Activated T-cell treated with anti-CD3 and anti-CD28 coated beads, Interleukin-2, amount 50 U/mL, for 72 hours (primary cell): Measurements from ENCODE around the gene BCO1. TPM values are rescaled to one million over a fixed set of nuclear protein-coding genes. Genes with fewer than 3 reads are reported as not detected.

Experiments used
- ATAC-seq, 2 donors: fragments of 150-1000 bp; cut with Tn5 transposase; replicated peaks in 1 of 2; 2 replicates each; pipeline ENCODE4 v1.10.0; 2021; ENCODE audit warnings: moderate library complexity in 2 of 2, mild to moderate bottlenecking in 1 of 2
- DNase-seq, 2 donors: peaks; one replicate each; pipeline ENCODE4 v3.0.0; 2021 to 2022; ENCODE audit warnings: mixed read lengths in 1 of 2
- H3K27ac Mint-ChIP-seq: one replicate; pipeline ENCODE4 v1.8.0; 2022; ENCODE audit warnings: mild to moderate bottlenecking, moderate library complexity, mixed read lengths
- H3K27me3 Mint-ChIP-seq: one replicate; pipeline ENCODE4 v1.8.0; 2022; ENCODE audit warnings: low read depth, mixed read lengths
- H3K36me3 Mint-ChIP-seq, 2 donors: one replicate each; pipeline ENCODE4 v1.8.0; 2022; ENCODE audit warnings: mixed read lengths in 2 of 2, mild to moderate bottlenecking in 1 of 2; ENCODE audit not compliant: insufficient read depth in 2 of 2
- H3K4me1 Mint-ChIP-seq: one replicate; pipeline ENCODE4 v1.8.0; 2022; ENCODE audit warnings: low read depth, mixed read lengths
- H3K4me3 Mint-ChIP-seq, 2 donors: one replicate each; pipeline ENCODE4 v1.8.0; 2022; ENCODE audit warnings: mild to moderate bottlenecking in 2 of 2, mixed read lengths in 2 of 2, moderate library complexity in 2 of 2
- H3K9me3 Mint-ChIP-seq, 2 donors: one replicate each; pipeline ENCODE4 v1.8.0; 2022; ENCODE audit warnings: mixed read lengths in 2 of 2
- total RNA-seq, 2 donors: library from RNA; stranded (reverse); gene quantifications; one replicate each; pipeline ENCODE4 v1.2.3, GENCODE V29; 2022

Gene BCO1
- total RNA-seq, 2 donors from 2014 or later = not detected

DNA sequence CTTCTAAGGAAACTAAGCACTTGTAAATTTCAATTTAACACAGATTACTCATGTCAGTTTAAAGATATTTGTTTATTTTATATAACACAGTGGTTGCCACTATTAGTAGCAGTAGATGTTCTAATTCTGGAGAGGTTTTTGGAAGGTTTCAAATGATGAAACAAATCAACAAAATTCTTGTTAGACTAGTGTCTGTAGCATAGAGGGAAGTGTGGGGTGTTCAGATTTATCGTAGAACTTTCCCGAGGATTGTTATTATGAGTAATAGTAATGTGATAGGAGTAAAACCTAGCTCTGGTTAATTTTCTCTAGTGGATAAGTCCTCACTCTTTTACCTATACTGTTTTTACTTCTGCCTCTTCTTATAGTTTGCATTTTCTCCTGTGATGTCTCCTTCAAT is 82.5 kb downstream of the BCO1 start:
- peaks cover 2 to 4% of the 10 kb centered on the region in 2 donors for H3K36me3 Mint-ChIP-seq
- DNase-seq (no peak), ATAC-seq (no peak)
- H3K27me3 Mint-ChIP-seq = no peaks in the 10 kb centered on the region
- H3K9me3 Mint-ChIP-seq = no peaks in the 10 kb centered on the region
- peaks cover 67% of the 10 kb centered on the region for H3K4me1 Mint-ChIP-seq
- H3K4me3 Mint-ChIP-seq = no peak overlapping the region
- peak overlapping the region; percentile 29 for H3K27ac Mint-ChIP-seq

DNA sequence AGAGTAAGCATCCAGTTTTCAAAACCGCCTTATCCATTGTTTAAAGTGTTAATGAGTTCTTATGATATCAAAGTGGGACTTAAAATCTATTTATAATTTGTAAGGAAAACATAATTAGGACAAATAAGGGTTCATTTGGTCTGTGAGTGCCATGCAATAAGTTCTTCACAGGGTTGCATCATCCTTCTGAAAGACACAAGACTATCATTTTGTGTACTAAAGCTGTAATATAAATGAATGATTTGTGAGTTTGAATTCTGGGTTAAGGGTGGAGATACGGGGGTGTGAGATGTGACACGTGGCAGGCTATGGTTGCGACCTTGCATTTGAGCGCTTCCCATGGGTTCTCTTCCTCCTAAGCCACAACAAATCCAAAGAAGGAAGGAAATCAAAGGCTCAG is 83.0 kb downstream of the BCO1 start:
- Mint-ChIP-seq H3K9me3 (no peaks in the 10 kb centered on the region), H3K4me1 (peaks cover 65% of the 10 kb centered on the region), H3K4me3 (no peak overlapping the region), H3K36me3 (peaks cover 2 to 4% of the 10 kb centered on the region in 2 donors), H3K27me3 (no peaks in the 10 kb centered on the region), H3K27ac (peak overlapping the region; percentile 29)
- DNase-seq (no peak), ATAC-seq (peak in 1 of 2 donors; percentile 28)

DNA sequence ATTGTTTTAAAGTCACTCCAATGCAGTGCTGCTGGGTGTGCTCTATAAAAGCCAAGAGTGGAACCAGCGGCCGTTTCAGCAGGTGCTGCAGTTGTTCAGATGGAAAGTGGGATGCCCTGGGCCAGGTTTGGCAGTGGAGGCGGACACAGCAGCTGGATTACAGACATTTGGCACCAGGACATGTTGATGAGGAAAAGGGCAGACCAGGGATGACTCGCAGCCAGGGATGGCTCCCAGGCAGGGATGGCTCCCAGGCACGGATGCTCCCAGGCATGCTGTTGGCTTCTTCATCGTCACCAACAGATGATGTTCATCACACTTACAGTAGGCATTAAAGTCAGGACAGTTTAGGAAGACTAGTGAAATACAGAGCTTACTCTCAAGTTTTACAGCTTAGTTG is 86.3 kb downstream of the BCO1 start:
- Mint-ChIP-seq H3K4me1 (peaks cover 34% of the 10 kb centered on the region), H3K27ac (no peak overlapping the region), H3K36me3 (peaks cover 2 to 4% of the 10 kb centered on the region in 2 donors), H3K9me3 (no peaks in the 10 kb centered on the region), H3K4me3 (no peak overlapping the region), H3K27me3 (no peaks in the 10 kb centered on the region)
- ATAC-seq (no peak), DNase-seq (no peak)

DNA sequence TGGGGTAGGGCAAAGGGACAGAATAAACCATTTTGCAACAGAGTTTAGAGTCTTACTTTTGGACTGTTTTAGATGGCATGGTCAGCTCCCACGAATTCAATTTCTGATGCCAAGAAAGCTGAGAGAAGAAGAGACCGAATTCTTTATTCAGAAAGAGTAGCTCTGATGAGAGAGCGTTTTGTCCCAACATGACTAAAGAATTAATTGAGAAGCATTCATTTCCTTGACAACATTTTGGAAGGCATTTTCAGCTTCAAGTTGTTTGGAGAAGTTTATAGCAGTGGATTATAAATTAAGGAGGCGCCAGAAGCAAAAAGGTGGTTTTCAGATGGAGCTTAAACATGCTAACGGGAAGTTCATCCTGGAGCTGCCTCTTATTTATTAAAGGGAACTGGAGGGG is 88.5 kb downstream of the BCO1 start:
- H3K27me3 Mint-ChIP-seq = no peaks in the 10 kb centered on the region
- H3K27ac Mint-ChIP-seq = no peak overlapping the region
- no peak overlapping the region for H3K4me3 Mint-ChIP-seq

DNA sequence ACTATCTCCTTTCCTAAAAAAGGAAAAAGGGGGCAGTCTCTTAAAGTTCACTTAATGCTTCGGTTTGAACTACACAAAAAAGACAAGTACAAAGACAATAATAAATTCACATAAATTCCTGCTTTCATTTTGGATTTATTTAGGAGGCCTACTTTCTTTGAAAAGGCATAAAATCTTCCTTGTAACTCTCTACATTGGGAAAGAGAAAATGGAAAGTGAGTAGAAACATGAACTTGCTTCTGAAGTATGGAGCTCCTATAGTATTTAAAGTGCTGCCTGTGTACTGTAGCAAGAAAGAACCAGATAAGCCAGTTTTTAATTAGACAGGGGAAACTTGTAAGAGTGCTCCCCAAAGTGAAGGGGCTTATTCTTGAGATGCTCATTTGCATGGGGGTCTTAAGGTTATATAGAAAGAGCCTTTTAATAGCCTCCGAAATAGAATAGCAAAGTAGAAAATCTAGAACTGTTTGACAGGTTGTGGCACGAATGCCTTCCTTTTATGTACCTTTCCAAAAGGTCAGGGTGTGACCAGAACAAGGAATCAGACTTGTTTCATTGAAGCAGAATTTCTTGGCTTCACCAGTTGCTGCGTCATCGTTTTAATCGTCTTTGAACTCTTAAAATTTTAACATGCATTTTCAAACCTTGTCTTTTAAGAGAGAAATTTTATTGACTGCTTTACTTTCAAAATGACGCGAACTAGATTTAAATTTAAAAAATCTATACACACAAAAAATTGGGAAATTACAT is 89.1 kb downstream of the BCO1 start:
- peaks cover 10% of the 10 kb centered on the region for H3K4me1 Mint-ChIP-seq
- peaks cover 2 to 8% of the 10 kb centered on the region in 2 donors for H3K36me3 Mint-ChIP-seq
- DNase-seq (no peak), ATAC-seq (no peak)
- H3K4me3 Mint-ChIP-seq = no peak overlapping the region
- no peaks in the 10 kb centered on the region for H3K27me3 Mint-ChIP-seq
- no peaks in the 10 kb centered on the region for H3K9me3 Mint-ChIP-seq
- H3K27ac Mint-ChIP-seq = no peak overlapping the region

More for the DNA sequence above, 88.5 kb downstream of the BCO1 start:
- ATAC-seq (no peak), DNase-seq (no peak)
- Mint-ChIP-seq H3K36me3 (peaks cover 2 to 4% of the 10 kb centered on the region in 2 donors), H3K9me3 (no peaks in the 10 kb centered on the region), H3K4me1 (peaks cover 13% of the 10 kb centered on the region)

DNA sequence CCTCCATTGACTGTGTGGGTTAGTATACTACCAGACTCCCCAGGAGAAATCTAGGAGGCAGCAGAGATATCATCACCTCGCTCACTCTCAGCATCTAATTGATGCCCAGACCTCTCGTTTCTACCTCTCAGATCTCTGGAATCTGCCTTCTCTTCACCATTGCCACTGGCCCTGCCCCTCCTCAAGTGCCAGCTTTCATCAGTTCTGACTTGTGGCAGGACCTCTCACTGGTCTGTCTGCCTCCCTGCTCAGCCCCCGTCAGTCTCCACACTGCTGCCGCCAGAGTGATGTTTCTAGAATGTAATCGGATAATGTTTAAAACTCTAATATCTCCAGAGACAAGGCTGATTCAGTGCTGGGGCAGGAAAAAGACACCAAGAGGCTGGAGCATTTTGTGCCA is 91.5 kb downstream of the BCO1 start:
- no peaks in the 10 kb centered on the region for H3K27me3 Mint-ChIP-seq
- ATAC-seq (no peak), DNase-seq (no peak)
- no peak overlapping the region for H3K27ac Mint-ChIP-seq
- no peaks in the 10 kb centered on the region for H3K9me3 Mint-ChIP-seq
- H3K4me3 Mint-ChIP-seq = no peak overlapping the region
- H3K36me3 Mint-ChIP-seq = peaks cover 0 to 13% of the 10 kb centered on the region in 2 donors
- H3K4me1 Mint-ChIP-seq = peaks cover 18% of the 10 kb centered on the region

DNA sequence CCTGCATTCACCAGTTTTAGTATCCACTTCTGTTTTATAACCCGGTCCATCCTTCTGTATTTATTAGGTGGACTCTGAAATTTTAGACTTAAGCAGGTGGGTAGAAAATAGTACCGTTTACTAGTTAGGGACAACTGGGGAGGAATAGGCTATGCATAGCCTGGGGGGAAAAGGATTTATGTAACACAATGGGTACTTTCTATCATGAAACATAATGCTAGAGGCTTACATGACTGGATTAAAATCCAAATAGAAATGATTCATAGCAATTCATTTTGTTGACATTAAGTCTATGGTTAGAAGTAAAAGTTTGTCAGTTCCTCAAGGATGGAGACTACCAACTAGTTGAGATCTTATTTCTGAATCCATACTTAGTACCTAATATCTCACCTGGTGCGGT is 94.9 kb downstream of the BCO1 start:
- DNase-seq (no peak), ATAC-seq (no peak)
- Mint-ChIP-seq H3K4me3 (no peak overlapping the region), H3K27me3 (no peaks in the 10 kb centered on the region), H3K9me3 (no peaks in the 10 kb centered on the region), H3K4me1 (peaks cover 39% of the 10 kb centered on the region), H3K36me3 (peaks cover 0 to 13% of the 10 kb centered on the region in 2 donors), H3K27ac (no peak overlapping the region)

DNA sequence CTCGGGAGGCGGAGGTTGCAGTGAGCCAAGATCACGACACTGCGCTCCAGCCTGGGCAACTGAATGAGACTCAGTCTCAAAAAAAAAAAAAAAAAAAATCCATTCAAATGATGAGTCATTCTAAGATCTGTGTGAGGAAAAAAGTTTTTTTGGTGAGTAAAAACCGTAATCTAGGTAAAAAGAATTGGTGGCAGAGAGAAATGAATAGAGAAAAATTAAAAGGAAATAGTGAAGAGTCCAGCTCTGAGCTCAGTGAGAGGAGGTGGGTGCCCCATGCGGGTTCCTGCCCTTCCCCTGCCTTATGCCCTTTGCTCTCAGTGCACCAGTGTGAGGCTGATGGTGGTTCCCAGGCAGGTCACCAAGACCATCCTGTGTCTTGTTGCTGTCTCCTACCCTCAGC is 97.2 kb downstream of the BCO1 start:
- peak; percentile 58 to 74 for DNase-seq
- peaks cover under 1 to 13% of the 10 kb centered on the region in 2 donors for H3K36me3 Mint-ChIP-seq
- H3K9me3 Mint-ChIP-seq = no peaks in the 10 kb centered on the region
- no peaks in the 10 kb centered on the region for H3K27me3 Mint-ChIP-seq
- peak overlapping the region; percentile 94 for H3K27ac Mint-ChIP-seq
- peak overlapping the region in 1 of 2 donors; percentile 46 for H3K4me3 Mint-ChIP-seq
- ATAC-seq = peak; percentile 98 to 99
- H3K4me1 Mint-ChIP-seq = peaks cover 39% of the 10 kb centered on the region

DNA sequence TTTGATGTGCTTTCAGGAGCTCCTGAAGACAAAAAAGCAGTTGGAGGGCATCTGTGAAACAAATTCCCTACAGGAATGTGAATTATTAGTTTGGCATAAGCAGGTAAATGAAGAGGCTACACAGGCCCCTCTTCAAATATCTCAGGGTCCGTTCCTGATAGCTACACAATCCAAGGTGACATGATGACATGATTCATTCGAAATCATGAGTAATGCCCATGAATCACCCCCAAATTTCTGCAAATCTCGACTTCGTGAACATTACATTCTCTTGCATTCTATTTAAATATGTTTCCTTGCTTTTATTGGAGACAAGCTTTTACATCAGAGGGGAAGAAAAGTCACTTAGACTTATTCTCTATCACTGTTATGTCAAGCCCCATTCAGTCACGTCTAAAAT is 98.6 kb downstream of the BCO1 start:
- Mint-ChIP-seq H3K27me3 (no peaks in the 10 kb centered on the region), H3K4me3 (peak overlapping the region; percentile 31 to 43), H3K4me1 (peaks cover 39% of the 10 kb centered on the region), H3K27ac (peak overlapping the region; percentile 59), H3K9me3 (peaks cover under 1 to 4% of the 10 kb centered on the region in 2 donors), H3K36me3 (peaks cover 5 to 16% of the 10 kb centered on the region in 2 donors)
- no peak for ATAC-seq
- DNase-seq = no peak

Other genes starting within 250 kb of the BCO1 start
- 100 to 1,000 TPM; 114 to 121 TPM for gene CMC2, start 231.8 kb upstream of the BCO1 start, total RNA-seq
- gene CENPN, start 231.5 kb upstream of the BCO1 start, total RNA-seq = 10 to 100 TPM; 62.0 to 64.1 TPM
- 10 to 100 TPM; 19.2 to 23.9 TPM for gene ATMIN, start 202.8 kb upstream of the BCO1 start, total RNA-seq
- gene C16orf46, start 161.5 kb upstream of the BCO1 start, total RNA-seq = under 1 TPM in 1 of 2 donors, not detected in 1; 0.91 TPM
- 10 to 100 TPM; 12.4 to 12.6 TPM for gene GCSH, start 142.3 kb upstream of the BCO1 start, total RNA-seq
- 10 to 100 TPM; 21.6 to 22.0 TPM for gene GAN, start 76.3 kb downstream of the BCO1 start, total RNA-seq
- gene CMIP, start 206.1 kb downstream of the BCO1 start, total RNA-seq = 10 to 100 TPM; 53.1 to 59.0 TPM